Activated CD4-positive, alpha-beta memory T cell treated with anti-CD3 and anti-CD28 coated beads, Interleukin-2, amount 10 ng/mL, durations not matched to agents 7 days and 5 days (primary cell): ENCODE results near the gene ZAR1L. TPM values are rescaled to one million over a fixed set of nuclear protein-coding genes. Genes with fewer than 3 reads are reported as not detected.

Experiments used
- CTCF ChIA-PET: fragments of 350-600 bp; sonication (Branson Sonifier 250); formaldehyde crosslinking; loops from one replicate; lab custom pipeline; 2021; ENCODE audit warnings: antibody characterized with exemption, inconsistent platforms; lab: Charles Lee
- POLR2A ChIA-PET: fragments of 350-600 bp; sonication (Branson Sonifier 250); formaldehyde crosslinking; loops from one replicate; lab custom pipeline; 2021; ENCODE audit warnings: antibody characterized with exemption; lab: Charles Lee
- DNase-seq: peaks from one replicate; pipeline ENCODE4 v3.0.0-alpha.2; 2020
- H3K27ac Mint-ChIP-seq: one replicate; pipeline ENCODE4 v1.8.0; 2021; ENCODE audit warnings: mild to moderate bottlenecking, mixed read lengths
- H3K27me3 Mint-ChIP-seq: one replicate; pipeline ENCODE4 v1.8.0; 2021; ENCODE audit warnings: mixed read lengths
- H3K36me3 Mint-ChIP-seq: one replicate; pipeline ENCODE4 v1.8.0; 2021; ENCODE audit warnings: low read depth, mixed read lengths
- H3K4me1 Mint-ChIP-seq: one replicate; pipeline ENCODE4 v1.8.0; 2021; ENCODE audit warnings: mixed read lengths
- H3K4me3 Mint-ChIP-seq: one replicate; pipeline ENCODE4 v1.8.0; 2021; ENCODE audit warnings: mild to moderate bottlenecking, mixed read lengths
- H3K9me3 Mint-ChIP-seq: one replicate; pipeline ENCODE4 v1.8.0; 2021; ENCODE audit warnings: mixed read lengths
- total RNA-seq, 2 experiments: library from RNA; stranded (reverse); gene quantifications; one replicate each; pipeline ENCODE4 v1.2.3, GENCODE V29; 2021

The ZAR1L gene
- total RNA-seq, 2 experiments from 2014 or later: not detected

DNA sequence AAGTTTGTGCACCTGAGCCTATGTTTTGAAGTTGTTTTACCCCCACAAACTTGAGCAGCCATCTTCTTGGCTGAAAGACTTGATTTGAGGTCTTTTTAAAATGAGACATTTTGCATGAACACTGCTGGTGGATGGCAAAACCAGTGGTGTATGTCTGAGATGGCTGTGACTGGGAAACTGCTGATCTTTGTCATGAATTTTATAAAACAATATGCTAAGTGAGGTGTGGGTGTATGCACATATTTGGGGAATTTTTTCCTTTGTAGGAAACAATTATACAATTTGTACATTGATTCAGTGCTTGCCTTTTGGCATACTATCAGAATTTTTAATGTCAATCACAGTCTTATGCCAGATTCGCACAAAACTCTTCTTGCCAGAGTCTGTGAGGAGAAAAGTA is 52.5 kb downstream of the ZAR1L start:
- ChIA-PET CTCF (interaction anchor here (1.0 to 1.4 kb wide), 2 partner anchors 16 to 47 kb away, joined by 3 to 7 read pairs; no protein-coding TSS in a partner anchor), POLR2A (no interaction called here)
- Mint-ChIP-seq H3K27ac (no peak overlapping the region), H3K4me1 (no peaks in the 10 kb centered on the region), H3K9me3 (no peaks in the 10 kb centered on the region), H3K27me3 (no peaks in the 10 kb centered on the region), H3K36me3 (no peaks in the 10 kb centered on the region), H3K4me3 (no peak overlapping the region)
- DNase-seq: no peak

GRCh38 chr13:32262165-32262564 is 53.0 kb downstream of the ZAR1L start:
- ChIA-PET CTCF (interaction anchor here (1.0 to 1.4 kb wide), 2 partner anchors 16 to 47 kb away, joined by 3 to 7 read pairs; no protein-coding TSS in a partner anchor), POLR2A (no interaction called here)
- no peak overlapping the region for H3K4me3 Mint-ChIP-seq
- H3K27me3 Mint-ChIP-seq: no peaks in the 10 kb centered on the region
- no peak overlapping the region for H3K27ac Mint-ChIP-seq
- H3K36me3 Mint-ChIP-seq: no peaks in the 10 kb centered on the region
- DNase-seq: no peak
- H3K9me3 Mint-ChIP-seq: no peaks in the 10 kb centered on the region
- no peaks in the 10 kb centered on the region for H3K4me1 Mint-ChIP-seq

- Mint-ChIP-seq H3K4me1 (no peaks in the 10 kb centered on the region), H3K27me3 (no peaks in the 10 kb centered on the region), H3K36me3 (no peaks in the 10 kb centered on the region), H3K9me3 (no peaks in the 10 kb centered on the region), H3K4me3 (no peak overlapping the region), H3K27ac (no peak overlapping the region)
- no peak for DNase-seq
- CTCF ChIA-PET: interaction anchor here (1.0 to 1.4 kb wide), 2 partner anchors 15 to 48 kb away, joined by 3 to 7 read pairs; no protein-coding TSS in a partner anchor
- POLR2A ChIA-PET: no interaction called here
These were observed 53.6 kb downstream of the ZAR1L start for GRCh38 chr13:32261567-32261966.

- H3K27me3 Mint-ChIP-seq: no peaks in the 10 kb centered on the region
- DNase-seq: no peak
- no peaks in the 10 kb centered on the region for H3K36me3 Mint-ChIP-seq
- peaks cover 7% of the 10 kb centered on the region for H3K4me1 Mint-ChIP-seq
- H3K27ac Mint-ChIP-seq: no peak overlapping the region
- ChIA-PET CTCF (no interaction called here), POLR2A (no interaction called here)
- no peak overlapping the region for H3K4me3 Mint-ChIP-seq
- no peaks in the 10 kb centered on the region for H3K9me3 Mint-ChIP-seq
These were observed 56.0 kb downstream of the ZAR1L start for GRCh38 chr13:32259116-32259515.

DNA sequence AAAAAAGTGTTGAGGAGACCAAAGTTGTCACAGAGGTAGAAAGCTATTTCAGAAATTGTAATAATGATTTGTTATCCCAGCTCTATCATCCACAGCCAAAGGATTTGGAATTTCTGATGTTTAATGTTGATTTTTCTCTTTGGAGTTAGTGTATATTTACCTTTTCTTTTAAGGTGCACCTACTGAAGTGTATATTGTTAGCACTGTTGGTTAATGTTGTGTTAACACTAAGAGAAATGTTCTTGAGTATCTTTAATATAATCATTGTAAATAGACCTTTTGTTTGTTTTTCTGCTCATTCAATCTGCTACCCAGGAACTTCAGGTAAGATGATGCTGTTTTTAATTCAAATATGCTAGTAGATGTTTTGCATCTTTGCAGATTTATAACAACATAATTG is 57.5 kb downstream of the ZAR1L start:
- Mint-ChIP-seq H3K27me3 (no peaks in the 10 kb centered on the region), H3K9me3 (no peaks in the 10 kb centered on the region), H3K4me1 (peaks cover 13% of the 10 kb centered on the region), H3K4me3 (no peak overlapping the region), H3K36me3 (no peaks in the 10 kb centered on the region), H3K27ac (no peak overlapping the region)
- CTCF ChIA-PET: no interaction called here
- no peak for DNase-seq
- POLR2A ChIA-PET: no interaction called here

DNA sequence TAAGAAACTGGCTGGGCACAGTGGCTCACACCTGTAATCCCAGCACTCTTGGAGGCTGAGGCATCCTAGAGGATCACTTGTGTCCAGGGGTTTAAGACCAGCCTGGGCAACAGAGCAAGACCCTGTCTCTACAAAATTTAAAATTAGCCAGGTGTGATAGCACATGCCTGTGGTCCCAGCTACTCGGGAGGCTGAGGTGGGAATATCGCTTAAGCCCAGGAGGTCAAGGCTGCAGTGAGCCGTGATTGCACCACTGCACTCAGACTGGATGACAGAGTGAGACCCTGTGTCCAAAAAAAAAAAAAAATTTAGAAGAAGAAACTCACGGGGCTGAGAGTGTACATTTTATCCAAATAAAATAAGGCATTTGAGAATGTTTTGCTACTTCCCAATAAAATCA is 58.9 kb downstream of the ZAR1L start:
- POLR2A ChIA-PET: no interaction called here
- H3K27ac Mint-ChIP-seq: no peak overlapping the region
- peaks cover 13% of the 10 kb centered on the region for H3K4me1 Mint-ChIP-seq
- H3K36me3 Mint-ChIP-seq: peaks cover 2% of the 10 kb centered on the region
- no peaks in the 10 kb centered on the region for H3K27me3 Mint-ChIP-seq
- H3K4me3 Mint-ChIP-seq: no peak overlapping the region
- no peak for DNase-seq
- CTCF ChIA-PET: no interaction called here
- no peaks in the 10 kb centered on the region for H3K9me3 Mint-ChIP-seq

DNA sequence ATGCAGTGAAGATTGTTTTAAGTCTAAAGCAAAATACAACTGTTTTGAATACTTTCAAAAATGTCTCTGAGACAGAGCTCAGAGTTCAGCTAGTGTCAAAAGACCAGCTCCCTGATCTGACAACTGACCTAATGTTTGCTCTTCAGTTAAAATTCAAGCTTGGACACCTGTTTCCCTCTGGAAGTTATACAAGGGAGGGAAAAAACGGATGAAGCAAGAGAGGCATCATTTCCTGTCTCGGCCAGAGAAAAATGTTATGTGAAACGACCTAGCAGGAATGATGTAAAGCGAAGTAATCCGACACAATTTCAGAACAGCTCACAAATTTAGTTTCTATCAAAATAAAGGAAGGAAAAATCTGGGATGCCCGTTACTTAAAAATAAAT is 59.4 kb downstream of the ZAR1L start:
- no peak overlapping the region for H3K4me3 Mint-ChIP-seq
- no peak for DNase-seq
- peaks cover 2% of the 10 kb centered on the region for H3K36me3 Mint-ChIP-seq
- H3K27ac Mint-ChIP-seq: no peak overlapping the region
- H3K9me3 Mint-ChIP-seq: no peaks in the 10 kb centered on the region
- H3K27me3 Mint-ChIP-seq: no peaks in the 10 kb centered on the region
- CTCF ChIA-PET: interaction anchor here (1.3 kb wide), 1 partner anchor 413 kb away, joined by 3 read pairs; no protein-coding TSS in a partner anchor
- H3K4me1 Mint-ChIP-seq: peaks cover 13% of the 10 kb centered on the region
- POLR2A ChIA-PET: interaction anchor here (0.8 kb wide), 1 partner anchor 59 kb away, joined by 3 read pairs; the partner anchor contains the start of genes BRCA2 and ZAR1L

DNA sequence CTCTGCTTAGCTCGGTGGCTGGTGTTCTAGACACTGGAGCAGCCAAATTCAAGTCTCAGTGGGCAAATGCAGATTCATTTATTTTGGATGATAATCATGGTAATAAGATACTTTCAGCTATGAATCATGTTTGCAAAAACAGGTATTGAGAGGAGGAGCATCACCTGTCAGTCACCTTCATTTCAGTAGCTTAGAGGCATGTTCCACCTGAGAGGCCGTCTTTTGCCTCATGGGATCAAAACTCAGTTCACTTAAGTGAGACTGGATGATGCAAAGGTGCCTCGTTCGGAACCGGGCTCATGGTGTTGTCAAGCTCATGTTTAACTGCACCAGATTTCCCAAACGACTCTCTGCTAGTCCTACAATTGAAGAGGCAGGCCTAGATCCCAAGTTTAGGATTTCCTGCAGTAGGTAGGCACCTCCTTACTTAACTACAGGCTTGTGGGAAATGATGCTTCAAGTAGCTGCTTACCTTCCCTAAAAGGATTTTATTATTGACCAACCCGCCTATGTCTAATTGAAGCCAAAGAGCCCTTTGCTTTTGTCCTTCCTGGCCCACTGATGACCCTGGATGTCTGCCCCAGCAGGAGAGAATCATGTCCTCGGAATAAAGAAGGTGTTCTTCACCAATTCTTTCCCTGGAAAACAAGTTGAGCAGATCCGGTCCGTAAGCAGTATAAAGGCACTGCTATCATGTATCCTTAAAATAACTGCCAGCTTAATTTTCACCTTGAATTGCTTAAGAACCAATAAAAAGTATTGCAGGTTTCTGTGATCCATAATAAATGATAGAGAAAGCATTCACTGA is 60.0 kb downstream of the ZAR1L start:
- H3K27me3 Mint-ChIP-seq: no peaks in the 10 kb centered on the region
- ChIA-PET CTCF (interaction anchor here (0.7 to 1.4 kb wide), 5 partner anchors 8 to 413 kb away, joined by 3 to 5 read pairs (median 4); no protein-coding TSS in a partner anchor), POLR2A (interaction anchor here (0.8 kb wide), 1 partner anchor 60 kb away, joined by 3 read pairs; the partner anchor contains the start of genes BRCA2 and ZAR1L)
- DNase-seq: no peak
- H3K36me3 Mint-ChIP-seq: peaks cover 2% of the 10 kb centered on the region
- no peak overlapping the region for H3K4me3 Mint-ChIP-seq
- H3K4me1 Mint-ChIP-seq: peaks cover 13% of the 10 kb centered on the region
- no peak overlapping the region for H3K27ac Mint-ChIP-seq
- no peaks in the 10 kb centered on the region for H3K9me3 Mint-ChIP-seq

GRCh38 chr13:32254416-32254815 is 60.7 kb downstream of the ZAR1L start:
- Mint-ChIP-seq H3K27me3 (no peaks in the 10 kb centered on the region), H3K9me3 (no peaks in the 10 kb centered on the region), H3K4me1 (peaks cover 15% of the 10 kb centered on the region), H3K27ac (no peak overlapping the region), H3K36me3 (peaks cover 2% of the 10 kb centered on the region), H3K4me3 (no peak overlapping the region)
- ChIA-PET CTCF (interaction anchor here (0.7 to 1.4 kb wide), 5 partner anchors 8 to 414 kb away, joined by 3 to 5 read pairs (median 4); no protein-coding TSS in a partner anchor), POLR2A (no interaction called here)
- DNase-seq: no peak

GRCh38 chr13:32253911-32254399 is 61.2 kb downstream of the ZAR1L start:
- Mint-ChIP-seq H3K9me3 (no peaks in the 10 kb centered on the region), H3K36me3 (peaks cover 2% of the 10 kb centered on the region), H3K27ac (no peak overlapping the region), H3K4me1 (peaks cover 17% of the 10 kb centered on the region), H3K27me3 (no peaks in the 10 kb centered on the region), H3K4me3 (no peak overlapping the region)
- POLR2A ChIA-PET: no interaction called here
- no peak for DNase-seq
- CTCF ChIA-PET: interaction anchor here (1.2 to 1.4 kb wide), 2 partner anchors 8 to 15 kb away, joined by 4 to 5 read pairs; no protein-coding TSS in a partner anchor

Other genes with a start within 250 kb of the ZAR1L start
- 10 to 100 TPM; 18.3 to 23.6 TPM for gene BRCA2, start 145 bp upstream of the ZAR1L start, total RNA-seq
- gene N4BP2L1, start 112.8 kb upstream of the ZAR1L start, total RNA-seq: 10 to 100 TPM; 29.9 to 33.8 TPM
- gene N4BP2L2, start 223.4 kb upstream of the ZAR1L start, total RNA-seq: 100 to 1,000 TPM; 119 to 126 TPM